Measurements from ENCODE around the gene NUMBL.
"Not testable (repeated sequence)": the region's sequence is repeated elsewhere in the genome, so short reads cannot be mapped to it uniquely, and the experiment has no call there.

NUMBL gene

GRCh38 chr19:40690050-40690692 lies at the start of gene NUMBL:
Gene NUMBL (minus strand): TSS chr19:40690651. CDS start chr19:40690483, 168 bp downstream.
- peak; percentile 79 for DNase-seq

GRCh38 chr19:40739030-40739839 lies 48.8 kb upstream of the NUMBL start:
- no peak for DNase-seq

- no peak for DNase-seq
Observed at GRCh38 chr19:40737102-40737644, 46.7 kb upstream of the NUMBL start.

GRCh38 chr19:40736661-40737060 lies 46.2 kb upstream of the NUMBL start:
- DNase-seq: no peak

GRCh38 chr19:40735013-40735771 lies 44.7 kb upstream of the NUMBL start:
- no peak for DNase-seq

- DNase-seq: no peak
Observed at GRCh38 chr19:40733149-40733548, 42.7 kb upstream of the NUMBL start.

- DNase-seq: not testable (repeated sequence)
Observed at GRCh38 chr19:40732304-40732703, 41.9 kb upstream of the NUMBL start.

- DNase-seq: not testable (repeated sequence)
Observed at GRCh38 chr19:40730065-40730464, 39.6 kb upstream of the NUMBL start.

- DNase-seq: no peak
Observed at GRCh38 chr19:40726279-40726678, 35.8 kb upstream of the NUMBL start.

GRCh38 chr19:40724855-40725254 lies 34.4 kb upstream of the NUMBL start:
- DNase-seq: no peak

GRCh38 chr19:40724315-40724714 lies 33.9 kb upstream of the NUMBL start:
- no peak for DNase-seq

- DNase-seq: no peak
Observed at GRCh38 chr19:40723661-40724254, 33.3 kb upstream of the NUMBL start.

GRCh38 chr19:40721936-40722661 lies 31.6 kb upstream of the NUMBL start:
- DNase-seq: peak; percentile 48

- no peak for DNase-seq
Observed at GRCh38 chr19:40721140-40721486, 30.7 kb upstream of the NUMBL start.

GRCh38 chr19:40719414-40719894 lies 29.0 kb upstream of the NUMBL start:
- DNase-seq: no peak

GRCh38 chr19:40718774-40719391 lies 28.4 kb upstream of the NUMBL start:
- DNase-seq: peak; percentile 33

GRCh38 chr19:40717880-40718773 lies 27.7 kb upstream of the NUMBL start:
- peak; percentile 71 for DNase-seq

GRCh38 chr19:40717325-40717879 lies 27.0 kb upstream of the NUMBL start:
- DNase-seq: no peak

- DNase-seq: peak; percentile 99
Observed at GRCh38 chr19:40716482-40717324, 26.3 kb upstream of the NUMBL start, which contains the start of the genes COQ8B and ITPKC. Gene COQ8B (minus strand): TSS chr19:40716886. CDS start chr19:40714632, 2,254 bp downstream. Gene ITPKC (plus strand): TSS chr19:40717112. CDS start chr19:40717136, 24 bp downstream.
